Naive thymus-derived CD8-positive, alpha-beta T cell (primary cell): ENCODE results near the gene GRAMD4. TPM values are rescaled to one million over a fixed set of nuclear protein-coding genes. Genes with fewer than 3 reads are reported as not detected.

ENCODE experiments used
- ATAC-seq, 2 donors: fragments of 150-1000 bp; cut with Tn5 transposase in 1 of 2; sonication (Bioruptor Pico), chemical (Tn5 transposase) in 1 of 2; 1 replicate in 1 of 2; 2 replicates in 1 of 2; pipeline ENCODE4 v1.10.0; 2021; ENCODE audit warnings: mild to moderate bottlenecking in 2 of 2, moderate library complexity in 2 of 2
- POLR2A ChIA-PET: fragments of 350-600 bp; sonication (Branson Sonifier 250); formaldehyde crosslinking; loops from one replicate; lab custom pipeline; 2021; ENCODE audit warnings: antibody characterized with exemption; lab: Charles Lee
- DNase-seq, 10 donors: peaks; one replicate each; pipeline versions ENCODE4 v3.0.0 to v3.0.0-alpha.2; 2020 to 2022
- H3K27ac Mint-ChIP-seq, 10 donors: one replicate each; pipeline ENCODE4 v1.8.0; 2020 to 2022; ENCODE audit warnings: mild to moderate bottlenecking in 10 of 10, mixed read lengths in 10 of 10, moderate library complexity in 4 of 10, inconsistent platforms in 1 of 10
- H3K27me3 Mint-ChIP-seq, 5 donors: one replicate each; pipeline ENCODE4 v1.8.0; 2021 to 2022; ENCODE audit warnings: mixed read lengths in 5 of 5
- H3K36me3 Mint-ChIP-seq, 3 donors: one replicate each; pipeline ENCODE4 v1.8.0; 2020 to 2022; ENCODE audit warnings: mixed read lengths in 3 of 3, mild to moderate bottlenecking in 2 of 3, inconsistent platforms in 1 of 3
- H3K4me1 Mint-ChIP-seq, 4 donors: one replicate each; pipeline ENCODE4 v1.8.0; 2021 to 2022; ENCODE audit warnings: mixed read lengths in 4 of 4
- H3K4me3 Mint-ChIP-seq, 10 donors: one replicate each; pipeline ENCODE4 v1.8.0; 2020 to 2022; ENCODE audit warnings: mild to moderate bottlenecking in 10 of 10, mixed read lengths in 10 of 10, moderate library complexity in 6 of 10, inconsistent platforms in 1 of 10
- H3K9me3 Mint-ChIP-seq, 9 donors: one replicate each; pipeline ENCODE4 v1.8.0; 2020 to 2022; ENCODE audit warnings: mixed read lengths in 9 of 9, mild to moderate bottlenecking in 3 of 9, inconsistent platforms in 1 of 9, moderate library complexity in 1 of 9
- polyA plus RNA-seq, 3 donors: library from polyadenylated mRNA; unstranded; fragments of 300-500 nt; fragmentation: Illumina TruSeq; gene quantifications; one replicate each; pipeline ENCODE4 v1.2.3, GENCODE V29; 2021
- total RNA-seq, 8 experiments: library from RNA in 2 of 8; stranded (reverse) in 2 of 8; gene quantifications; one replicate each; pipeline ENCODE4 v1.2.3 and lab custom pipeline; 2021 to 2026

Gene GRAMD4, protein sequence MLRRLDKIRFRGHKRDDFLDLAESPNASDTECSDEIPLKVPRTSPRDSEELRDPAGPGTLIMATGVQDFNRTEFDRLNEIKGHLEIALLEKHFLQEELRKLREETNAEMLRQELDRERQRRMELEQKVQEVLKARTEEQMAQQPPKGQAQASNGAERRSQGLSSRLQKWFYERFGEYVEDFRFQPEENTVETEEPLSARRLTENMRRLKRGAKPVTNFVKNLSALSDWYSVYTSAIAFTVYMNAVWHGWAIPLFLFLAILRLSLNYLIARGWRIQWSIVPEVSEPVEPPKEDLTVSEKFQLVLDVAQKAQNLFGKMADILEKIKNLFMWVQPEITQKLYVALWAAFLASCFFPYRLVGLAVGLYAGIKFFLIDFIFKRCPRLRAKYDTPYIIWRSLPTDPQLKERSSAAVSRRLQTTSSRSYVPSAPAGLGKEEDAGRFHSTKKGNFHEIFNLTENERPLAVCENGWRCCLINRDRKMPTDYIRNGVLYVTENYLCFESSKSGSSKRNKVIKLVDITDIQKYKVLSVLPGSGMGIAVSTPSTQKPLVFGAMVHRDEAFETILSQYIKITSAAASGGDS
- total RNA-seq (1 to 10 TPM; 5.9 to 7.6 TPM), polyA plus RNA-seq (1 to 10 TPM; 2.8 to 4.1 (median 3.4) TPM), total RNA-seq (lab: John Stamatoyannopoulos, UW) (4.9 to 54.6 (median 15.0) reads per million in 6 experiments)

DNA sequence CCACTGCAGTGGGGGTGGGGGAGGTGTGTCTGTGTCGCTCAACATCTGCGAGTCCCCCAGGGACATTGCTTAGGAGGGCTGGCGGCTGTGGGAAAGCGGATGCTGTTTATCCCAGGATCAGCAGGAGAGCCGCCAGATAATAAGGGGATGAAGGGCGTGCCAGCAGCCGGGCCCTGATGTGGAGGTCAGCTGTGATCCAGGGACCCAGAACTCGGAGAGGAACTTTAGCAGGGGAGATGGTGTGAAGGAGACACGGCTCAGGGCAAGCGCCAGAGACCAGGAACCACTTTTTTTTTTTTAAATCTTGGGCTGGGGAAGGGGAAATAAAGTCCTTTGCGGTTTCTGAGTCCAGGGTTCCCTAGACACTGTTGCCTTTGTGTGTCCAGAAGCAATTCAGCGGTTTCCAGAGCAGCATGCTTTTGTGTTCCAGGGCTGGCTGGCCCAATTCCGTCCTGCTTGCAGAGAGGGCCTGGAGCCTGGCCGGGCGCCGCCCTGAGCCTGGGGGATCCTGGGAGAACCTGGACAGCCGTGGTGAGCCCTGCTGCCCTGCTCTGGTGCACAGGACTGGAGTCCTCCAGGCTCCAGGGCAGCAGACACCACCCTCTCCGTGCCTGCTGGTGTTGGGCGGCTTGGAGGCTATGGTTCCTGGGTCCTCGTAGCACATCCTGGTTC lies at the start of gene GRAMD4:
Gene GRAMD4 (plus strand): TSS at position 557 of the 672 bp plus-strand sequence. CDS start 6,414 bp downstream, outside the sequence.
- Mint-ChIP-seq H3K27ac (no peak within 1 kb of the TSS), H3K9me3 (no peaks in the 10 kb centered on the region), H3K4me3 (no peak within 1 kb of the TSS), H3K4me1 (peaks cover 0 to 29% (median 0%) of the 10 kb centered on the region in 4 donors), H3K36me3 (no peaks in the 10 kb centered on the region), H3K27me3 (no peaks in the 10 kb centered on the region)
- POLR2A ChIA-PET: no interaction called here
- no peak for ATAC-seq
- DNase-seq: no peak

DNA sequence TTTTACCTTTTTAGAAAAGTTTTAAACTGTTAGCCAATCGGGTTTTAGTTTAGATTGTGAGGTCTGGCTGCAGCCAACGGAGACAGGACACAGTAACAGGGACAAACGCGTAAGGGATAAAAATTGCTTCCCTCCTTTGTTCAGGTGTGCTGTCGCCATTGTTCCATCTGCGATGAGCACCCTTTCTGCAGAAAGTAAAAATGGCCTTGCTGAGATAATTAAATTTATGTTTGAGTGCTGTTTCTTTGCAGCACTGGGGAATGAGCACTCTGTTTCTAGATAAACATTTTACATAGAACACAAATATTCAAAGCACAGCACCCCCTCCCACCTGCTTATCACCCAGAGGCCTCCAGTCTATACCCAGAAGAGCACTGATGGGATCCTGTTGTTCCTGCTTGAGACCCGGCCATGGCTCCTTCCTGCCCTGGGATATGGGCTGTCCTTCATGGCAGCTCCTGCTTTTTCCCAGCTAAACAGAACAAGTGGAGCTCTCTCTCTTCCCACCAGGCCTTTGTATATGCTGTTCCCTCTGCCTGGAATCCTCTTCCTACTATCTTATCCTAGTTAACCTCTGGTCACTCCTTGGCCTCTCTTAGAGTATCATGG lies 48.4 kb upstream of the GRAMD4 start:
- POLR2A ChIA-PET: no interaction called here
- no peaks in the 10 kb centered on the region for H3K36me3 Mint-ChIP-seq
- no peak for DNase-seq

DNA sequence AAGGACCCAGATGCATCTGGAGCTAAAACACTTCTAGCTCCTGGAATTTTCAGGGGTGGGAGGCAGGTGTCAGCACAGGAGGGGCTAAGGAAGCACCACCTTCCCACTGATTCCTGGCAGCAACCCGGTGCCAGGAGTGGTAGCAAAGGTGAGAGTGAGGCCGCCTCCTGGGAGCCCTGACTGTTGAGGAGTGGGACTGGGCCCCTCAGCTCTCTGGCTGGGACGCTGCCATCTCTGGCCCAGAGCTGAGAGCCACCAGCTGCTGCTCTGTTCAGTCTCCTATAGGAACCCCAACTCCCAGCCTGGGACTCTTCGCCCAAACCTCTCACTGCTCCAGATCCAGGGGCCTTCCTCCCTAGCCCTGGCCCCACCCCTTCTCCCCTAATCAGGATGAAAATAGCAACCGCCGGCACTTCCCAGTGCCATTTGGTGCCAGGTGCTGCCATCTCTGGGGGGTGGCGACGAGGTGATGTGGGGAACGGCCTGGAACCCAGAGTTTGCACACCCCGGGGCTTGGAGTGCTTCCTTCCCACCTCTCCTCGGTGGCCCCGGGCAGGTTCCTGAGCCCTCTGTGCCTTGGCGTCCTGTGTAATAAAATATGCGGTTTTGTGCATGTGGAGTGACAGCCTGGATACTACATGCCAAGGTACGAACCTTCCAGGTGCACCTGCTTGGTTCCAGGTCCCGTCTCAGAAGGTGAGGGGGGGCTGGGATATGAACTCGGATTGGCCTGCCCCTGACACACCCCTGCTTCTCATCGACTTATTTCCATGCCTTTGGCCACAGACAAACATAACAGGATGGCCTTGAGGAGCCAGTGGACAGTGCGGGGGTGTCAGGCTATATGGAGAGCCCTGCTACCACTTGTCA lies 47.0 kb upstream of the GRAMD4 start:
- Mint-ChIP-seq H3K9me3 (peaks cover 0 to 12% (median 10%) of the 10 kb centered on the region in 9 donors), H3K27me3 (no peaks in the 10 kb centered on the region), H3K4me3 (peak overlapping the region in 1 of 10 donors; percentile 29), H3K4me1 (peaks cover 14 to 22% (median 20%) of the 10 kb centered on the region in 4 donors), H3K27ac (no peak overlapping the region), H3K36me3 (no peaks in the 10 kb centered on the region)
- POLR2A ChIA-PET: no interaction called here
- no peak for ATAC-seq
- DNase-seq: peak in 1 of 10 donors; percentile 43

More for the DNA sequence above, 48.4 kb upstream of the GRAMD4 start:
- Mint-ChIP-seq H3K4me3 (no peak overlapping the region), H3K27ac (no peak overlapping the region), H3K27me3 (no peaks in the 10 kb centered on the region), H3K4me1 (peaks cover 13 to 15% (median 14%) of the 10 kb centered on the region in 4 donors), H3K9me3 (peaks cover 0 to 12% (median 10%) of the 10 kb centered on the region in 9 donors)
- ATAC-seq: no peak

DNA sequence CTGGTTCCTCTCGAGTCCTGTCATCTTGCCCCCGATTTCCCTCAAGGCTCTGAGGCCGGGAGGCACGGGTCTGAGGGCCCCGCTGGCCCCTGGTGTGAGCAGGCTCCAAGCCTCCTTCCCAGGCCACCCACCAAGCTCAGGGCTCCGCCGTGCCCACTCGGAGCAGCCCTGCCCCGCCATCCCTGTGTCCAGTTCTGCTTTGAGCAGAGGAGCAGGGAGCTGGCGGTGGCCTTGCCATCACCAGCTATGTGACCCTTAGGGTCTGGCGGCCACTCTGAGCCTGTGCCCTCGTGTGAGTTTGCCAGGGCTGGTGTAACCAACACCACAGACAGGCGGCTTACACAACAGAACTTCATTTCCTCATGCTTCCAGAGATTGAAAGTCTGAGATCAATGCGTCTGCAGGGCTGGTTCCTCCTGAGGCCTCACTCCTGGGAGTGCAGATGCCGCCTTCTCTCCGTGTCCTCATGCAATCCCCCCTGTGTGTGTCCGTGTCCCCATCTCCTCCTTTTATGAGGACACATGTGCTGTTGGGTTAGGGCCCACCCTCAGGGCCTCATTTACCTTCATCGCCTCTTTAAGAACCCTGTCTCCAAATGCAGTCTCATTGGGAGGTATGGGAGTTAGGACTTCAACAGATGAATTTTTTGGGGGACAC lies 46.3 kb upstream of the GRAMD4 start:
- Mint-ChIP-seq H3K4me3 (peak overlapping the region in 5 of 10 donors; percentile 22 to 58 (median 27)), H3K27me3 (no peaks in the 10 kb centered on the region), H3K27ac (peak overlapping the region in 2 of 10 donors; percentile 38 to 67), H3K9me3 (peaks cover 0 to 12% (median 10%) of the 10 kb centered on the region in 9 donors), H3K4me1 (peaks cover 10 to 30% (median 27%) of the 10 kb centered on the region in 4 donors), H3K36me3 (no peaks in the 10 kb centered on the region)
- POLR2A ChIA-PET: no interaction called here
- DNase-seq (peak in 1 of 10 donors; percentile 45), ATAC-seq (no peak)

DNA sequence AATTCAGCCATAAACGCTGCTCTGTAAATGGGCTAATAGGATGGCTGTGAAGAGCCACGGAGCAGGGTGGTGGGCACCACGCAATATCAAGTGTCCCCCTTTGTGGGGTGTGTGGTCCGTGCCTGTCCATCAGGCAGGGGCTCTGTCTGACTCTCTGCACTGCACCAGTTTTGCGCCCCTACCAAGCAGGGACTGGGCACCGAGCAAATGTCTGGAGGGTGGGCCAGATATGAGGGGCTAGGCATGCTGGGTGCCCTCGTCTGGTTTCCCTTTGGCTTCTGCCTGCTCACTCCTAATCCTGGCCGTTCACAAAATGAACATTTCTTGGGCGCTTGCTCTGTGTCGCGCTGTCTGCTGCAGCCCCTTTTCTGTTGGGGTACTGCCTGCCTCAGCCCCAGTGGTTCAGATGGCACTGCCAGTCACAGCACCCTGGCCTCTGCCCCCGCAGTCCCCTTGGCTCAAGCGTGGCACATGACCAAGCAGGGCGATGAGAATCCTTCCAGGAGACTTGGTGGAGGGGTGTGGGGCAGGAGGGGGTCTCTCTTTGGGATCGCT lies 45.7 kb upstream of the GRAMD4 start:
- DNase-seq: no peak
- Mint-ChIP-seq H3K9me3 (peaks cover 0 to 12% (median 10%) of the 10 kb centered on the region in 9 donors), H3K27ac (peak overlapping the region in 6 of 10 donors; percentile 7 to 92 (median 64)), H3K4me3 (peak overlapping the region in 8 of 10 donors; percentile 22 to 89 (median 70)), H3K36me3 (no peaks in the 10 kb centered on the region), H3K4me1 (peaks cover 10 to 36% (median 32%) of the 10 kb centered on the region in 4 donors), H3K27me3 (no peaks in the 10 kb centered on the region)
- POLR2A ChIA-PET: no interaction called here
- ATAC-seq: no peak

DNA sequence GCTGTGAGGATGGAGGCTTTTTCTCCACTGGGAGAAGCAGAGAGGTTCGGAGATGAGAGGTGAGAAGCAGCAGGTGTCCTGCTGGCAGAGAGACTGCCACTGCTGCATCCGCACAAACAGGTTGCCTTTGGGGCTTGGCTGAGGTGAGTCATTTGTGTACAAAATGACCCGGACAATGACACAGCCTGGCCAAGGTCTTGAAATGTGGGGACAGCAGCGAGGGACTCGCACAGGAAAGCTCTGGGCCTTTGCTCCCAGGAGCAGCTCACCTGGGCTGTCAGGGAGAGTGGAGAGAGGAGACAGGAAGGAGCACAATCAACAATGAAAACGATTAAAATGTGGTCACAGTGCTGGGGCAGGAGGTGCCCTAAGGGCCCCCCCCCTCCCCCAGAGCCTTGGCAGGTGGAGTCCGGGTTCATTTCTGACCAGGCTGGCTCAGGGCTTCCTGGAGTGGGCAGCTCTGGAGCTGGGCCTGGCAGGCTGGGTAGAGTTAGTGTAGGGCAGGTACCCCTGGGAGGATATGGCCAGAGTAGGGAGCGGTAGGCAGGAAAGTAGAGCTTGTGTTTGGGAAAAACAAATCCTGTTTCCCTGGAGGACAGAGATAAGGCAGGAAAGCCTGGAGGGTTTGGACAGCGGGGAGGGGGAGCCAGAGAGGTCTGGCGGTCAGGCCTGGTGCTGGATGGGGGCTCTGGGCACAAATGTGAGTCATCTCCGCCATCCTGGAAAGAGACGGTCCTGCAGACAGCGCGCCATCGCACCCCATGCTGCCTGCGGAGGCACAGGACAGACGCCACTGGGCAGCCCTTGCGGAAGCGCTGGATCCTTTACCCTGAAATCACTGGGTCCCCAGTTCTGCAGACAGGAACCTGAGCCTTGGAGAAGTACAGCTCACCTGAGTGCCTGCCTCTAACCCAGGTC lies 44.9 kb upstream of the GRAMD4 start:
- ATAC-seq: no peak
- DNase-seq: no peak
- H3K27ac Mint-ChIP-seq: peak overlapping the region; percentile 5 to 92 (median 75)
- peak overlapping the region; percentile 80 to 89 (median 83) for H3K4me3 Mint-ChIP-seq
- peaks cover 12 to 41% (median 36%) of the 10 kb centered on the region in 4 donors for H3K4me1 Mint-ChIP-seq
- no peaks in the 10 kb centered on the region for H3K36me3 Mint-ChIP-seq
- no peaks in the 10 kb centered on the region for H3K27me3 Mint-ChIP-seq
- H3K9me3 Mint-ChIP-seq: peaks cover 0 to 12% (median 10%) of the 10 kb centered on the region in 9 donors
- POLR2A ChIA-PET: no interaction called here

DNA sequence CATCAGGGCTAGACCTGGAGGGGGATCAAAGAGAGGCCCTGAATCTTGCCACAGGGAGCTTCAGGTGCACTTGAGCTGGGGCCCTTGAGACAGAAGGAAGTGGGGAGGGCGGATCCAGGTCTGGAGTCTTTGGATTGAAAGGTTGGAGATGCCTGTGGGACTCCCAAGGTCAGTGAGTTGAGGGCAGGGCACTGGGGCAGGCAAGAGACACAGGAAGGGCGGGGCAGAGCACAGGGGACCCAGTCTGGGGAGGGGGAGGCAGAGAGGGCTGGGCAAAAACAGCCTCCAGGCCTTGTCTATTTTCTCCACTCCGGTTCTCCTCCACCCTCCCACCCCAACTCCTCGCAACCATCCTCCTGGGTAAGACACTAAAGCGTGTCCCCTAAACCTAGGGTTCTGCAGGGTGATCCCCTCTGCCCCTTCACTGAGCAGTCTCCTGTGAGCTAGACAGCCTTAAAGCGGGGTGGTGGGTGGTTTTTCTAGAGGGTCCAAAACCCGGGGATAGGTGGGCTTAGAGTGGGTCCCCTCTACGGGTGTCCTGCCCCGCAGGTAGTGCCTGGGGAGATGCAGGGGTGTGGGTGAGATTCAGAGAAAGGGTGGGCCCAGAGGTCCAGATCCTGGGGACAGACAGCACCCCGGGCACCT lies 44.2 kb upstream of the GRAMD4 start:
- Mint-ChIP-seq H3K27me3 (no peaks in the 10 kb centered on the region), H3K4me3 (peak overlapping the region; percentile 80 to 89 (median 83)), H3K9me3 (peaks cover 0 to 12% (median 10%) of the 10 kb centered on the region in 9 donors), H3K27ac (peak overlapping the region; percentile 20 to 92 (median 78)), H3K4me1 (peaks cover 14 to 47% (median 36%) of the 10 kb centered on the region in 4 donors), H3K36me3 (no peaks in the 10 kb centered on the region)
- ATAC-seq (peak; percentile 3 to 4), DNase-seq (peak in 1 of 10 donors; percentile 16)
- POLR2A ChIA-PET: interaction anchor here (0.6 kb wide), 1 partner anchor 1281 kb away, joined by 3 read pairs; no protein-coding TSS in a partner anchor

DNA sequence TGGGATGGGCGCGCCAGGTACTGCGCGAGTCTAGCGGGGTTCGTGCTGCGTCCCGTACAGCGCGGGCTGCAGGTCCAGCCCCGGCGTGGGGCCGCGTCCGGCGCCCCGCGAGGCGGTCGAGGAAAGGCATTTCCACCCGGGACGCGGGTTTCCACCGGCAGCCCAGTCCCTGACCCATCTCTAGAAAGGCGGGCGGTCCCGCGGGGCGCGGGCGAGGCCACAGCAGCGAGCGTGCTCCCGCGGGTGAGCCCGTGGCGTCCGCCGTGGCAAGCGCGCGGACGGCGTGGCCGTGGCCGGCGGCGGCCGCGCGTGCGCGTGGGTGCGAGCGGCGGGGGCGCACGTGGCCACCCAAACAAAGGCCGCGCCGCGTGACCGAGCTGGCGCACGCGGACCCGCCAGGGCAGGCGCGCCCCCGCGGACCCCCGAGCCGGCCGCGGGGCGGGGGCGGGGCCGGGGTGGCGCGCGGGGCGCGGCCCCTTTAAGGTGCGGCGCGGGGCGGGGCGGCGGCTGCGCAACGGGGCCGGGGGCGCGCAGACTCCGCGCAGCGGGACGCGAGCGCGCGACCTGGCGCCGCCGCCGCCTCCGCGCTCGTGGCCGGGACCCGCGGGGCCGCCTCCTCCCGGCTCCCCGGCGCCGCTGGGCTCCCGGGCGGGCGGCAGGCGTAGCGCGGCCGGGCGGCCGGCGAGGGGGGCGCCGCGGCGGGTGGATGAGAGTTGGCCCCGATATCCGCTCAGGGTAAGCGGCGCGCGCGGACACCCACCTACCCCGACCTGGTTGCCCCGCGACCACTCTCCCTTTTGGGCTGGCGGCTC lies 43.4 kb upstream of the GRAMD4 start:
- Mint-ChIP-seq H3K27me3 (no peaks in the 10 kb centered on the region), H3K9me3 (peaks cover 0 to 8% (median 5%) of the 10 kb centered on the region in 9 donors), H3K4me3 (peak overlapping the region; percentile 80 to 89 (median 83)), H3K4me1 (peaks cover 14 to 55% (median 42%) of the 10 kb centered on the region in 4 donors), H3K27ac (peak overlapping the region in 6 of 10 donors; percentile 67 to 92 (median 86)), H3K36me3 (no peaks in the 10 kb centered on the region)
- POLR2A ChIA-PET: interaction anchor here (0.6 kb wide), 1 partner anchor 1282 kb away, joined by 3 read pairs; no protein-coding TSS in a partner anchor
- peak in 9 of 10 donors; percentile 40 to 72 (median 61) for DNase-seq
- ATAC-seq: peak; percentile 71 to 73
